SK-N-DZ (cell line): ENCODE results near the gene PTPA.

Source experiments
- DNase-seq: peaks from one replicate; pipeline ENCODE4 v3.0.0-alpha.2; 2015; ENCODE audit warnings: low spot score

Gene PTPA

GRCh38 chr9:129197978-129198318, 86.7 kb downstream of the PTPA start:
- DNase-seq, result no peak
